CD4-positive, alpha-beta T cell treated with Interferon alpha-2 for 1 hour (primary cell): Measurements from ENCODE around the gene JCAD.
"Not testable (repeated sequence)": the region's sequence is repeated elsewhere in the genome, so short reads cannot be mapped to it uniquely, and the experiment has no call there.

Source experiments
- DNase-seq, 2 donors: peaks; one replicate each; pipeline ENCODE4 v3.0.0-alpha.2; 2020 to 2022

The JCAD gene

DNA sequence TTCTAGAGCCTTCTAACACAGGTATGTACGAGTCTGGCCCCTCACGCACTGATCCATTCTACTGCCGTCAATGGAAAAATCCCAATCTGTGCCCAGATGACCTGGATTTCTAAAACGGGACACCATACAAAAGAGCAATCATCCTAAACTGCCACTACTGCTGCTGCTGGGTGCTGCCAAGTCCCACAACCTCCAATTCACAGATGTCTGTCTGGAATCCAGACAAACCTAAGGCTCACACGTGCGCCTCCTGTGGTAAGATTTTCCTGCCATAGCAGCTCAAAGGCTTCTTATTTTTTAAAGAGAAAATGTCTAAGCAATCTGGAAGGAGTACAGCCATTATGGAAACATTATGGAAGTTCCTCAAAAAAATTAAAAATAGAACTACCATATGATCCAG, 40.9 kb downstream of the JCAD start:
- DNase-seq: no peak

DNA sequence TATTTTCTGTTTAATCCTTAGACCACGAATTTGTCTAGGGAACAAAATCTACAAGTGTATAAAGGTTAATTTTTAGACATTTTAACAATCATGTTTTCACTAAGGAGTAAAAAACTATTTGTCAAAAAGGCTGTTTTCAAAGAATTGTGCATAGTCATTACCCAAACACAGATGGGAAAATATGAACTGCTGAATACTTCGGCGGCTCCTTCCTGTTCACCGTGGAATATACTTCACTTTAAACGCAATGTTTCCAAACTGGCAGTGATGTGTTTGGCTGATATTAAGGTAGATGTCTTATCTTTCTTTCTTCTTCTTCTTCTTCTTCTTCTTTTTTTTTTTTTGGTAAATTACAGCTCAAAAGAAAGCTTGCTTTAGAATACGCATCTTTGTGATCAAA, 41.4 kb downstream of the JCAD start:
- no peak for DNase-seq

DNA sequence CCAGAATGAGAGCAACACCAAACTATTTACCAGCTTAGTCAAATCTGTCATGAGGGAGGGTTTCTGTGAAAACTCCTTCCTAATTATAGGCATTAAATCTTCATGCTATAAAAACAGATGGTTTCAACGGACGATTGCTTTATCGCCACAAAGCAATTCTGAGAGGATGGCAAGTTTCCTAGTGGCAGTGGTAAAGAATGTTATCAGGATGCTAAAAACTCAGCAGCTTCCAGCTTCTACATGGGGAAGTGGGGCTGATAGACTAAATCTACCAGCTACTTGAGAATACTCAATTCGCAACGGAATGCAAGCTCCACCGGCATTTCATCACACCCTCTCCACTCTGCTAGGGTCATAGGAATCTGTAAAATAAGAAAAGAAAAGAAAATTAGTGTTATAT, 41.8 kb downstream of the JCAD start:
- no peak for DNase-seq

DNA sequence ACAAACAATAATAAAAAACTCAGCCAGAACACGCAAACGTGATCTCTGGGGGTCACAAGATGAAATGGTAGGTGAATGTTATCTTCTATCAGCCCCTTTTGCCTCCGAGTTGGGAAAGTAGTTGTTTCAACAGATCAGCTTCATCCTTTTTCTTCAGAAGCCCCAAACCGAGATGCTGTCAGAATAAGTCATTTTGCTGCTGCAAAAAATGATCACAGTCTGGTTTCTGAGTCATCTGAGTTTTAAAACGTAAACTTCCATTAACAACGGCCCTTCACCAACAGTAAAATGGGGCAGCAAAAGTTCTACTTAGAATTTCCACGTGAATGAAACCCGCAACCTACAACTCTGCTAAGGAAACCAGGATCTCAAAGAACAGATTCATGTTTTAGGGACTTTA, 44.9 kb downstream of the JCAD start:
- no peak for DNase-seq

DNA sequence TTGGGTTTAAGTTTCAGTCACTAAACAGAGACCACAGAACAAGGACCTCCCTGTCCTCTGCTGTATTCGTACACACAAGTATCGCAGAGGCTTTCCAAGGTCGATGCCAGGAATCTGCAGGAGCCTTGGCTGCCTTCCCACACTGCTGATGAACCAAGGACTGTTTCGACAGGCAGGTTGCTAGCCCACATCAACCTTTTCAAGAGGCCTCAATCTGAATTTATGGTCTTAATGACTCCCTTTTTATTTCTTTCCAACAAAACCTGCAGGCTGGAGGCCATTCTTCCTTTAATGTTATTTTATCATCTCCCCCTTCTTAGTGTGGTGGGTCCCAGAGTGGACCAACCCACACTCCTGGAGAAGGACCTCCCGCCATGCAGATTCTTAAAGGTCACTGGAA, 45.6 kb downstream of the JCAD start:
- DNase-seq: no peak

DNA sequence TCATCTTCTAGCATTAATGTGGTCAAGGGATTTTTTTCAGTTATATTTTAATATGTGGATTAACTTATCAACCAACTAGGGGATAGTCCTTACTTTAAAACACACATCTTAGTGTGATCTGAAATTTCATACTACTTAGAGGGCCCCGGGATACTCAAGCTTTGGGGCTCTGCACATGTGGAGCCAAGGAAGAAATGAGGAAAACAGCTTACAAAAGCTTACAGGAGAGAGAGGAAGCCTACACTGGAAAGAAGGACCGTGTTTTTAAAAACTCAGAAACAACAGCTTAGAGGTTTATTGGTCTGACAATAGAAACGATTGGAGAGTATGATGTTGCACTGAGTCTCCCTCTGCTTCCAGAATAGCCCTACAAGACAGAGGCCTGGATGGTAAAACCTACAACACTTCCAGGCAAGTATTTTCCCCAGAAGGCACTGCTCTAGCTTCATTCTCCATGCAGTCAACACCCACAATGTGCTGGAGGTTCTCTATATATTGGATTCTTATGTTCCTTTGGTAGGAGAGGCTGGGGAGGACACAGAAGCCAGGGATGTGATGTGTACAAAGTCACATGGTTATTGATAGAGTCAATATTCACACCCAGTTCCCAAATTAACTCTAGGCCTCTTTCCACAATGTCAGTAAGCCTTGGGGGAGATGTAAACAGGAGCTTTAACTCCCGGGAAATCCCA, 47.3 kb downstream of the JCAD start:
- no peak for DNase-seq

DNA sequence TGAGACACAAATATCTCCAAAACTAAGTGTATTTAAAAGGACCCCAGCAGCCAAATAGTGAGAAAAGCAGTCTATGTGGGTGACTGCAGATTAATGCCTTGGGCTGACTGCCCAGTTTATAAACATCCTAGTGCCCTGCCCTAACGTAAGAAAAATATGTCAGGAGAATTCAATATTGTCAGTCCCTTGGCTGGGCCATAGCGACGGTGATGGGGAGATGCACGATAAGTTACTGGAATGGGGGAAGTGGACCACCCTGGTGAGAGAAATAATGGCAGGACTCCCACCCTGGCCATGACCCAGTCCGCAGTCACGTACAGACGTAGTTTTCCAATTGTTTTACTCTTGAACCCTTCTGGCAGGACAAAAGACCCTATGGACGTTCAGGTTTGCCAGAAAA, 48.0 kb downstream of the JCAD start:
- DNase-seq: no peak

DNA sequence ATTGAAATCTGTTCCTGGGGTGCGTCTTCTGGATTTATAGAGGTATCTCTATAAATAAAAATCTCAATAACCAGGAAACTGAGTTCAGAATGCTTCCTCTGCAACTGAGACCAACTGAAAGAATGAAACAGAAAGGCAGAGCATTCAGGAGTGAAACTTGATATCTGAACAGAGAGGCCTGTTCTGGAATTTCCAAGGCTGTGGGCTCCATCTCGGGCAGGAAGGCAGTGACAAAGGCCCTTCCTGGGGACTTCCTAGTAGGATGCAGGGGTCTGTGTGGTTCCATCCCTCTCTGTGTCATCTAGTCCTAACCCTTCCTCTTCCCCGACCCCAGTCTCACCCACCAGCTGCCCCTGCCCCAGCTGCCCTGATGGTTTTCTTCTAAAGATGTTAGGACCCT, 52.0 kb downstream of the JCAD start:
- DNase-seq: no peak

DNA sequence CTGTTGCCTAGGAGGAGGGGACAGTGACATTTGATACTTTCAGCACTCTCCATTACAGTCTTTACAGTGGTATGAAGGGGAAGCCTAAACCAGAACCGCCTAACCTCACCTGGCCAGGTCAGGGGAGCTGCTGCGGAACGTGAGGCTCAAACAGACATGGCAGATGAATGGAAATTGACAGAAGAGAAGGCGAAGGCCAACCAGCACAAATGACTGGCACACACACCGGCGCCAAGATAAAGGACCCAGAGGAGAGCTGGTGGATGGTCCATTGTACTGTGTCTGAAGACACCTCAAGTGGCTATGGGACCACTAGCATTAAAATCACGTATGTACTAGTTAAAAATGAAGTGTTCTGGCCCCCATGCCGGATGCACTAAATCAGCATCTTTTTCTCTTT, 53.0 kb downstream of the JCAD start:
- no peak for DNase-seq

DNA sequence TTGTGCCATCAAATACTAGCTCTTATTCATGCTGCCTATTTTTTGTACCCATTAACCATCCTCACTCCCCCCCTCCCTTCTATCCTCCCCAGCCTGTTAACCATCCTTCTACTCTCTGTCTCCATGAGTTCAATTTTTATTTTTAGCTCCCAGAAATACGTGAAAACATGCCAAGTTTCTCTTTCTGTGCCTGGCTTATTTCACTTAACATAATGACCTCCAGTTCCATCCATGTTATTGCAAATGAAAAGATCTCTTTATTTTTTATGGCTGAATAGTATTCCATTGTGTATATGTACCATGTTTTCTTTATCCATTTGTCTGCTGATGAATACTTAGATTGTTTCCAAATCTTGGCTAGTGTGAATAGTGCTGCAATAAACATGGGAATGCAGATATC, 54.3 kb downstream of the JCAD start:
- DNase-seq: not testable (repeated sequence)

DNA sequence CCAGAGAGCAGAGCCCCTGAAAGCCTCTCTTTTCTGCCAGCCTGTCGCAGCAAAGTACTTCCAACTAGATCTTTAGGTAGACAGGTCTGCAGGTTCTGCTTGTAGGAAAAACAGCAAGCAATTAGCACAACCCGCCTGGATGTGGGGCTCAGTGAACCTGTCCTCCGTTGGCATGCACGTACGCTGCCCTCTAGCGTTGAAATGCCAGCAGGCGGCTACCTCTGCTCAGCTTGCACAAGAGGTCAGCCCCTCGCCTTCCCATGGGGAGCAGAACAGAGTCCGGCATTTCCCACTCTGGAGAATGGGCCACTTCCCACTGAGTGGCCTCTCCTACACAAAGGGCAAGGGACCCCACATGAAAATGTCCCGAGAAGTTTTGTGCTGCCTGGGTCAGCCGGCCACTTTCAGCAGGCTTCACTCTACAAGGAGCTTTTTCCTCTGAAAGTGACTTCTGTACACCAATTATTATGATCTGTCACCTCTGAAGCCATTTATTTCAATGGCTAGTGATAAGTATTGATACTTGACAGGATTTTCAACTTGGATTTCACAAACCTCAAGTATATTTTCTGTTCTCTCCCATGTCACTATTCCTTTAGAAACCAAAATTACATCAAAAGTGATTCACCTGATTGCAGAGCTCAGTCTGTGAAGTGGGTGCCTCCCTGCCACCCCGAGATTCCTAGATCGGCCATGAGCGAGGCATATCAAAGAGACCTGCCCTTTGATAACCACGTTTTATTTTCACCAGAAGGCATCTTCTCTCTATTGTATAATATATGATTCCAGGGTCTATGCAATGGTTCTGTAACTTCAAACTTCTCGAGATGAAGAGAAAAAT, 56.7 kb downstream of the JCAD start:
- DNase-seq: peak; percentile 34 to 50

DNA sequence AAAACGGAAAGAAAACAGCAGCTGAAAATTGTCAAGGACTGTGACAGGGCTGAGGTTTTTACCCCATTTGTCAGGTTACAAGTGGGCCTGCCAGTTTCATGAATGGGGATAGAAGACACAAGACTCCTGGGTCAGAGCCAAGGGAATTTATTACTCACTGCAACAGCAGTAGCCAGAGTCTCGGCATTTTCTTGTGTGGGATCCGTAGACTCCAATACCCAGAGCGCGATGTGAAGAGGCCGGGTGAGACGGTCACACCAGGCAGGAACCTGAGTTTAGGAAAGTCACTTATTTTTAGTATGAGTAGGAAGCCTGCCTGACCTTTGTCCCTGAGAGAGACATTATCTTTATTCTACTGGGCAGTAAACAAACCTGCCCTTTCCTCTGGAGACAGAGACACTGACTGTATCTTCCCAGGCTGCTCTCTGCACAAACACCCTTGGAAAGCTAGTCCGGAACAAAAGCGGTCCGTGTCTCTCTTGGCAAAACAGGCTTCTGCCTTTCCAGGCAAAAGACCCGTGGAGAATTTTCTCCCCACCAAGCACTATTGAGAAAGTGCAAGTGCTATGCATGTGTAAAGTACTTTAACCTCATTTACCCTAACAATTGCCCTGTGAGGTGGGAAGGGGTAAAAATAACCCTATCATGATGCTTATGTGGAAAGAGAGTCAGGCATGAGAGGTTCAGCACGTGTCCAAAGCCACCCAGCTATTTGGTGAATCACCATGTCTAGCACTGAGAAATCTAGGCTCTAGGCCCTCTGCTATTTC, 58.4 kb downstream of the JCAD start:
- DNase-seq: no peak

DNA sequence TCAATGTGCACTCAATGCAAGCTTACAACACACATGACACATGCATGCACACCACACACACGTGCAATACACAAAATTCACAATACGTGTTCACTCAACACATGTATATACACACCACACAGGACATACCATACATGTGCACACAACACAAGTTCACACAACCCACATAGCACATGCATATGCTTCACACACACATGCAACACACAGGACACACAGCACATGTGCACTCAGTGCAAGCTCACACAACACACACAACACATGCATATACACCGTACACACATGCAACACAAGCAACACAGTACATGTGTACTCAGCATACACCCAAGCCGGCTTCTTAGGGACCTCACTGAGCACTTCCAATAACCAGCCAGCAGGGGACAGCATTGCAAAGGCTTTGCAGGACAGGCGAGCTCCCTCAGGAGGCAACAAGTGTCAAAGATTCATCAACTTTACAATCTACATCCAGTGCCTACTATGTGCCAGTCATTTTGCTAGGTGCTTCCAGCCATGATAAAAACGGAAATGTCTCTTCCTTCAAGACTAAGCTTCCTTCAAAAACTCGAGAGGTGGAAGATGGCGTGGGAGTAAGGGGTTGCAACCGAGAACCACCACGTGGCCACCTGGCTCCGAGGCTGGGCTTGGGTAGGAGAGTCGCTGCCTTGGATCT, 61.1 kb downstream of the JCAD start:
- peak; percentile 72 to 79 for DNase-seq

DNA sequence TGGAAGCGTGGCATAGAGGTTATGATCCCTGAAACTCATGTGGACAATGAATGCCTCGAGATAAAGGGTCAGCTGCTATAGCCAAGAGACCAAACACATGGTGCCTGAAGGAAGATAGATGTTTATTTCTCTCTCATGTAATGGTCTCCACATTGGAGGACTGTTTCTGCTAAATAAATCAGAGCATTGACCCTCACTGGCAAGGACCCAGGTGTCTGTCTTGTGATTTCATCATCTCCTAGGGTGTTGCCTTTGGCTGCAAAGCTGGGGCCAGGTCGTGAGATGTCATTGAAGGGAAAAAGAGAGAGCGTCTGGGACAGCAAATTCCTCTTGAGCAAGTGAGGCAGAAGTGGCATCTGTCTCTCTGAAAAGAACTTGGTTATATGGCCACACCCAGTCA, 64.6 kb downstream of the JCAD start:
- no peak for DNase-seq

DNA sequence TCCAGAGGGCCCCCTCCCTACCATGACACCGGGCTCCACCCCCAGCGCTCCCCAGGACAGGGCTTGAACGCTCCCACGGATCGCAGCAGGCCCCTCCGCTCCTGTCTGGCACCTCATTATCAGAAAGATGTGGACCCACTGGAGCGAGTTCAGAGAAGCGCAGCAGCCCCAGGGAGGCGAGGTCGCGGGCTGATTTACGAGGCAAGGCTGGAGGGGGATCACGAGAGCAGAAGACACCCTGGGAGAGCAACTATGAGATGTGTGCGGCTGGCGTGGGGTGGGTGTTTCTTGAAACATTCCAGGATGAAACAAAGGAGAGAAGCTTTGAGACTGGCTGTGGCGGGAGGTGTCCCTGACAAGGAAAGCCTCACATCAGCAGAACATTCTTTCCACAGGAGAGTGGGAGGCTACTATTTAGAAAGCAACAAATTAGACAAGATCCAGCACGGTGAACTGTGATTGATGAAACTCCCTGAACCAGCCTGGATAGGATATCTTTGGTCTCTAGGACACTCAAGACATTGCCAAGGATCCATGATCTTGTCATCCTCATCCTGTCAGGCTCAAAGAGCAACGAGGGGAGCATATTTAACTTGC, 66.0 kb downstream of the JCAD start:
- DNase-seq: no peak

DNA sequence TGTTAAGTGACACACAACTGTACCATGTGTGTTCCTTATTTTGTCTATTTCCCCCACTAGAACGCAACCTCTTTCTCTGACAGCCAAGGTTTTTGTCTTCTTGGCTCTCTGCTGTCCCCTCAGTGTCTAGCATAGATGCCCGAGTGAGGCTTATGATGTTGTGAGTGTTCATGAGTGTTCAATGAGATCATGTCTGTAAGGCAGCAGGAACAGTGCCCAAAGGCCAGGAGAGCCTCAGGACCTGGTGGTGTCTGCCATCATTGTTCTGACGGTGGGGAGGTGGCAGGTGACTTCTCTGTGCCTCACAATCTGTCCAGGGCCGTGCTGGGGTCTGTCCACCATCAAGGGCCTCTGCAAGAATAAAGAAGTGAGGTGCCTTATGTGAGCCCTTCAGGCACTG, 66.5 kb downstream of the JCAD start:
- DNase-seq: no peak

DNA sequence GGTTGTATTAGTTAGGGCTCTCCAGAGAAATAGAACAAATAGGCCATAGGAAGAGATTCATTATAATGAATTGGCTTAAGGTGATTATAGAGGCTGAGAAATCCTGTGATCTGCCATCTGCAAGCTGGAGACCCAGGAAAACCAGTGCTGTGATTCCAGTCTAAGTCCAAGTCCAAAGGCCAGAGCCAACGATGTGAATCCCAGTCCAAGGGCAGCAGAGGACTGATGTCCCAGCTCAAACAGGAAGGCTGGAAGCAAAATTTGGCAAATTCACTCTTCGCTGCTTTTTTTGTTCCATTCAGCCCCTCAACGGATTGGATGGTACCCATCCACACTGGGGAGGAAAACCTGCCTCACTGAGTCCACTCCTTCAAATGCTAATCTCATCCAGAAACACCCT, 68.0 kb downstream of the JCAD start:
- no peak for DNase-seq

DNA sequence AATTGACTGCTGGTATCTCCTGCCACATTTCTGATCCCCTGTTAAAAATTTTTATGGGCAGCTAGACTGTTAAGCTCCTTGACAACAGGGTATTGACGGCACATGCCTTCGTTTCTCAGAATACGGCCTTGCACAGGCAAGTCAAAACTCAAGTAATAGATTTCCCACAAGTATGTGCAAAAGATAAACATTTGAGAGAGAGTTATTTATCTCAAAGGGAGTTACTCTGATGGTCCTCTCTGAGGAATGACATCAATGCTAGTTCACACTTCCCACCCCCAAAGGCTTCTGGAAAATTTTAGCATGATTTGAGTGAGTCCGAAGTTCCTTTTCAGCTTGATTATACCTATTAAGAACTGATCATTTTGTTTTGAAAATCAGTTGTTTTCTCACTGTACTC, 71.9 kb downstream of the JCAD start:
- no peak for DNase-seq

DNA sequence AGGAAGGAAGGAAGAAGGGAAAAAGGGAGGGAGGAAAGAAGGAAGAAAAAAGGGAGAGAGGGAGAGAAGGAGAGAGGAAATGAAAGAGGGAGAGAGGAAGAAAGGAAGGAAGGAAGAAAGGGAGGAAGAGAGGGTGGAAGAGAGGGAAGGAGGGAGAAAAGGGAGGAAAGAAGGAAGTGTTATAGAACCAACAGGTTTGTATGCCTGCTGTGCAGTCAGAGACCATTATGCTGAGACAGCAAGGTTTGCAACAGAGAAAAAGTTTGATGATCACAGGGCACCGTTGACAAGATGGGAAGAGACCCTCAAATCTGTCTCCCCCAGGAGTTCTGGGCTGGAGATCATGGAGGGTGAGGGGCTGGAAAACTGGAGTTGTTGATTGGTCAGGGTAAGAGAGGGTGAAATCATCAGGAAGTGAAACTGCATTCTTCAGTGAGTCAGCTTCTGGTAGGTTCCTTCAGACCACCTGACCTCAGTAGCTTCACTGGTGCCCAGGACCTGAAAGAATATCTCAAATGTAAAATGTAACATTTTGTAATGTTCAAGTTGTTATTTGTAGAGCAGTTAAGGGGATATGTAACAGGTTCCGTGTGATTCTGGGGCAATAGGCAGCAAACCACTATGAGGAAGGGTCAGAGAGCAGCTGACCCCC, 76.3 kb downstream of the JCAD start:
- no peak for DNase-seq

DNA sequence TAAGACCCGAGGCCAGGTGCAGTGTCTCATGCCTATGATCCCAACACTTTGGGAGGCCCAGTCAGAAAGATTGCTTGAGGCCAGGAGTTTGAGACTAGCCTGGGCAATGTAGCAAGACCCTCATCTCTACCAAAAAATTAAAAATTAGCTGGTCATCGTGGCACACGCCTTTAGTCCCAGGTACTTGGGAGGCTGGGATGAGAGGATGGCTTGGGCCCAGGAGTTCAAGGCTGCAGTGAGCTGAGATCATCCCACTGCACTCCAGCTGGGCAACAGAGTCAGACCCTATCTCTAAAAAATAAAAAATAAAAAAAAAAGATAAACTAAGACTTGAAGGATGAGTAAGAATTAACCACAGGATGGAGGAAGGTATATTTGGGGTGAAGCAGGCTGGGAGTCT, 77.9 kb downstream of the JCAD start:
- DNase-seq: no peak

DNA sequence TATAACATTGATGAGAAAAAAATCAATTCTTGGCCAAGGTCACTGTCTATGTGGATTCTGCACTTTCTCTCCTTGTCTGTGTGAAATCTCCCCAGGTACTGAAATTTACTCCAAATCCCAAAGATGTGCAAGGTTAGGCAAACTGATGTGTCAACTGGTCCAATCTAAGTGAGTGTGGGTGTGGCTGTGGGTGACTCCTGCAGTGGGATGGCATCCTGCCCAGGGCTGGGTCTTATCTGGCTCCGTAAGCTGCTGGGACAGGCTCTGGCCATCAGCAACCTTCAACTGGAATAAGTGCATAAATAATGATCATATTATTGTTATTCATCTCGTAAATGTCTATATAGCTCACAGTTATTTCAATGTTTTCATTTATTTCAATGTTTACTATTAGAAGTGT, 79.3 kb downstream of the JCAD start:
- no peak for DNase-seq

DNA sequence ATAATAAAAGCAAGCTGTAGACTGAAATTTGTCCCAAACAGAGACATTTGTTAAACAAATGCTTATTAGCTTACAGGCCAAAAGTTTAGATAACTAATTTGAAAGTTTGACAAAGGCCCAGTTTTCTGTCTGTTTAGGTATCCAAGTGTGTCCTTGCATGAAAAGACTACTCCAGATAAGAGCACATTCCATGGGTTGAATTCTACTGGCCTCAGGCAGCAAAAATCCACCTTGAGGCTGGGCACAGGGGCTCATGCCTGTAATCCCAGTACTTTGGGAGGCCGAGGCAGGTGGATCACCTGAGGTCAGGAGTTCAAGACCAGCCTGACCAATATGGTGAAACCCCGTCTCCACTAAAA, 80.0 kb downstream of the JCAD start:
- not testable (repeated sequence) for DNase-seq
